Measurements from ENCODE around the gene PWWP2B. TPM values are rescaled to one million over a fixed set of nuclear protein-coding genes. Genes with fewer than 3 reads are reported as not detected.

Gene PWWP2B
- total and polyA plus RNA-seq, 2 of the 8 experiments (the other 6 are each of a cell fraction or from before 2014, with no cell fraction given): 5.3 to 10.8 TPM

DNA sequence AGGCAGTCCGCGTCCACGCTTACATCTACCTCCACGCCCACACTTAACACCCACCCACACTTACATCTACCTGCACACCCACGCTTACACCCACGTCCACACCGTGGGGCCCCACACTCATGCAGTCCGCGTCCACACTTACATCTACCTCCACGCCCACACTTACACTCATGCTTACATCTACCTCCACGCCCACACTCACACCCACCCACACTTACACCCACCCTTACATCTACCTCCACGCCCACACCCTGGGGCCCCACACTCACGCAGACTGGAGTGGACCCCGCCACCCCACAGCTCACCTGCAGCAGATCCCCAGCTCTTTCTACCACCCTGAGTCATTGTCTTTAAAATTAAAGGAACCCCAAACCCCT, 32.4 kb upstream of the PWWP2B start:
- FAIRE-seq: no peak
- WGBS, 2 experiments (ENCODE audit: extremely low coverage in 1 of 2, insufficient coverage in 1 of 2, insufficient read length in 1 of 2, insufficient replicate concordance in 2 of 2, low coverage in 1 of 2, low lambda C conversion rate in 2 of 2, missing lambda C conversion rate in 1 of 2): 80 to 100% methylated on average over 1 to 7 of the region's 14 CpGs
- Histone ChIP-seq H3K4me3 (ENCODE audit: extremely low read depth in 1 of 4, insufficient read depth in 2 of 4, low read depth in 3 of 4, low read length in 4 of 4) (no peak overlapping the region), H3K23ac (ENCODE audit: insufficient read length) (no peak overlapping the region), H3K36me3 (ENCODE audit: control insufficient read depth in 2 of 4, insufficient read depth in 4 of 4, low read length in 3 of 4) (no peaks in the 10 kb centered on the region; a peak in 1 of 8 replicates), H4K8ac (ENCODE audit: extremely low read depth, insufficient read depth, low read length) (no peak overlapping the region; the same call in none of the 2 replicates), H2BK20ac (ENCODE audit: low read length) (no peak overlapping the region), H2BK15ac (ENCODE audit: low read length) (0 out of 2 replicates have a peak overlapping the region, but pooled peaks have one; percentile 36), H4K91ac (replicated peaks; ENCODE audit: insufficient read length, low read length) (no peak overlapping the region), H3K79me2 (ENCODE audit: control insufficient read depth in 1 of 2, insufficient read depth in 2 of 2, low read length in 2 of 2) (no peaks in the 10 kb centered on the region), H3K79me1 (ENCODE audit: low read depth, low read length) (no peaks in the 10 kb centered on the region), H2BK12ac (ENCODE audit: low read depth, low read length) (peak overlapping the region; percentile 3; the same call in 1 of the 2 replicates), H3K9me3 (ENCODE audit: insufficient read depth in 2 of 2, low read depth in 1 of 2, low read length in 1 of 2) (no peaks in the 10 kb centered on the region), H3K14ac (ENCODE audit: insufficient read length) (no peak overlapping the region), H3K4me2 (ENCODE audit: insufficient read depth in 1 of 2, low read depth in 2 of 2, low read length in 2 of 2) (no peak overlapping the region), H2AFZ (ENCODE audit: low read length) (no peak overlapping the region), H2AK5ac (ENCODE audit: low read depth, low read length) (no peak overlapping the region), H4K20me1 (replicated peaks in 1 of 2; ENCODE audit: control insufficient read depth in 1 of 2, insufficient read depth in 2 of 2, low read length in 2 of 2) (peaks cover 0 to 5% of the 10 kb centered on the region in 2 experiments), H4K5ac (ENCODE audit: insufficient read length, low read depth, low read length) (no peak overlapping the region), H2BK5ac (ENCODE audit: low read depth, low read length) (peak overlapping the region; percentile 3; the same call in 1 of the 2 replicates), H3K4ac (replicated peaks; ENCODE audit: insufficient read length, low read depth, low read length) (no peak overlapping the region), H3K4me1 (replicated peaks in 1 of 4; ENCODE audit: control insufficient read depth in 3 of 4, insufficient read depth in 4 of 4, low read length in 3 of 4) (peaks cover 0 to 2% (median under 1%) of the 10 kb centered on the region in 4 experiments; a peak in 2 of 7 replicates), H3K27ac (ENCODE audit: low read depth, low read length) (no peak overlapping the region), H3K27me3 (replicated peaks in 1 of 4; ENCODE audit: control insufficient read depth in 3 of 4, extremely low read depth in 1 of 4, insufficient read depth in 3 of 4, low read length in 3 of 4) (peaks cover 0 to 2% (median 0%) of the 10 kb centered on the region in 4 experiments; a peak in 1 of 7 replicates), H2BK120ac (replicated peaks; ENCODE audit: low read depth, low read length) (no peak overlapping the region), H3K9ac (replicated peaks in 1 of 4; ENCODE audit: extremely low read depth in 1 of 4, low read depth in 3 of 4, low read length in 3 of 4) (no peak overlapping the region), H3K56ac (replicated peaks; ENCODE audit: insufficient read length, low read depth, low read length) (no peak overlapping the region), H3K18ac (ENCODE audit: extremely low read depth, low read length) (no peak overlapping the region), H3K23me2 (ENCODE audit: low read depth, low read length) (peaks cover 7% of the 10 kb centered on the region; the same call in 1 of the 2 replicates)
- no peak for DNase-seq (ENCODE audit: low read depth in 1 of 2, low spot score in 2 of 2)
- CTCF ChIA-PET (ENCODE audit: partially characterized antibody): no interaction called here
- POLR2A ChIA-PET (ENCODE audit: partially characterized antibody): no interaction called here
- TF ChIP-seq POU5F1 (IDR thresholded peaks at IDR 0.05; ENCODE audit: low read depth, low read length): no peak
- no peak for TF ChIP-seq KDM1A (IDR thresholded peaks at IDR 0.05; ENCODE audit: borderline replicate concordance, low read length)
- no peak for TF ChIP-seq EP300 (IDR thresholded peaks at IDR 0.05; ENCODE audit: borderline replicate concordance in 1 of 2, low read depth in 2 of 2, low read length in 2 of 2)
- TF ChIP-seq BACH1 (IDR thresholded peaks at IDR 0.05; ENCODE audit: low read length): no peak
- TF ChIP-seq RBBP5 (IDR thresholded peaks at IDR 0.05; ENCODE audit: borderline replicate concordance, low read depth, low read length): no peak
- TF ChIP-seq, protein P1, sequence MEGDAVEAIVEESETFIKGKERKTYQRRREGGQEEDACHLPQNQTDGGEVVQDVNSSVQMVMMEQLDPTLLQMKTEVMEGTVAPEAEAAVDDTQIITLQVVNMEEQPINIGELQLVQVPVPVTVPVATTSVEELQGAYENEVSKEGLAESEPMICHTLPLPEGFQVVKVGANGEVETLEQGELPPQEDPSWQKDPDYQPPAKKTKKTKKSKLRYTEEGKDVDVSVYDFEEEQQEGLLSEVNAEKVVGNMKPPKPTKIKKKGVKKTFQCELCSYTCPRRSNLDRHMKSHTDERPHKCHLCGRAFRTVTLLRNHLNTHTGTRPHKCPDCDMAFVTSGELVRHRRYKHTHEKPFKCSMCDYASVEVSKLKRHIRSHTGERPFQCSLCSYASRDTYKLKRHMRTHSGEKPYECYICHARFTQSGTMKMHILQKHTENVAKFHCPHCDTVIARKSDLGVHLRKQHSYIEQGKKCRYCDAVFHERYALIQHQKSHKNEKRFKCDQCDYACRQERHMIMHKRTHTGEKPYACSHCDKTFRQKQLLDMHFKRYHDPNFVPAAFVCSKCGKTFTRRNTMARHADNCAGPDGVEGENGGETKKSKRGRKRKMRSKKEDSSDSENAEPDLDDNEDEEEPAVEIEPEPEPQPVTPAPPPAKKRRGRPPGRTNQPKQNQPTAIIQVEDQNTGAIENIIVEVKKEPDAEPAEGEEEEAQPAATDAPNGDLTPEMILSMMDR (IDR thresholded peaks at IDR 0.05; ENCODE audit: control extremely low read depth in 1 of 3, insufficient read depth in 1 of 3, low read depth in 1 of 3, low read length in 3 of 3): no peak
- TF ChIP-seq CEBPB (IDR thresholded peaks at IDR 0.05; ENCODE audit: low read depth, low read length): no peak
- TF ChIP-seq, protein P2, sequence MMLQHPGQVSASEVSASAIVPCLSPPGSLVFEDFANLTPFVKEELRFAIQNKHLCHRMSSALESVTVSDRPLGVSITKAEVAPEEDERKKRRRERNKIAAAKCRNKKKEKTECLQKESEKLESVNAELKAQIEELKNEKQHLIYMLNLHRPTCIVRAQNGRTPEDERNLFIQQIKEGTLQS (IDR thresholded peaks at IDR 0.05; ENCODE audit: insufficient read depth, low read depth, low read length): no peak
- no peak for TF ChIP-seq CBX8 (IDR thresholded peaks at IDR 0.05; ENCODE audit: borderline replicate concordance, low read depth, low read length)
- no peak for TF ChIP-seq JUN (IDR thresholded peaks at IDR 0.05; ENCODE audit: low read depth, low read length)

Data from H1 (cell line).